ENCODE data around the gene ELK3. TPM values are rescaled to one million over a fixed set of nuclear protein-coding genes. Genes with fewer than 3 reads are reported as not detected.

Gene ELK3
- total and polyA plus RNA-seq, 2 of the 13 experiments (the other 11 are each of a cell fraction or from before 2014, with no cell fraction given): 2.9 to 3.2 TPM

DNA sequence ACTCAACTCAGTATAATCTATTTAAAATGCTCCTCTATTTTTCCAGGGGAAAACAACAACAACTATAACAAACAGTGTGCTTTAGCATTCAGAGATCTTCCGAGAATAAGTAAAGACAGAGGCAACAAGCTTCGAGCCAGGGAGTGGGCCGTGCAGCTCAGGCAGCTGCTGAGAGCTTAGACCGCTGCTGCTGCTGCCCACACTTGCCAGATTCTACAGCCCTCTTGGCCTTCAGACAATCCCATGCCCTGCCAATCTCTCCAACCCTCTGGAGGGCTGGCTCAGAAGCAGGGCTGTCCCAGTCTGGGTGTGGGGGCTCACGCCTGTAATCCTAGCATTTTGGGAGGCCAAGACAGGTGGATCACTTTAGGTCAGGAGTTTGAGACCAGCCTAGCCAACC is 23.4 kb upstream of the ELK3 start (continued):
- TF ChIP-seq, protein P1, sequence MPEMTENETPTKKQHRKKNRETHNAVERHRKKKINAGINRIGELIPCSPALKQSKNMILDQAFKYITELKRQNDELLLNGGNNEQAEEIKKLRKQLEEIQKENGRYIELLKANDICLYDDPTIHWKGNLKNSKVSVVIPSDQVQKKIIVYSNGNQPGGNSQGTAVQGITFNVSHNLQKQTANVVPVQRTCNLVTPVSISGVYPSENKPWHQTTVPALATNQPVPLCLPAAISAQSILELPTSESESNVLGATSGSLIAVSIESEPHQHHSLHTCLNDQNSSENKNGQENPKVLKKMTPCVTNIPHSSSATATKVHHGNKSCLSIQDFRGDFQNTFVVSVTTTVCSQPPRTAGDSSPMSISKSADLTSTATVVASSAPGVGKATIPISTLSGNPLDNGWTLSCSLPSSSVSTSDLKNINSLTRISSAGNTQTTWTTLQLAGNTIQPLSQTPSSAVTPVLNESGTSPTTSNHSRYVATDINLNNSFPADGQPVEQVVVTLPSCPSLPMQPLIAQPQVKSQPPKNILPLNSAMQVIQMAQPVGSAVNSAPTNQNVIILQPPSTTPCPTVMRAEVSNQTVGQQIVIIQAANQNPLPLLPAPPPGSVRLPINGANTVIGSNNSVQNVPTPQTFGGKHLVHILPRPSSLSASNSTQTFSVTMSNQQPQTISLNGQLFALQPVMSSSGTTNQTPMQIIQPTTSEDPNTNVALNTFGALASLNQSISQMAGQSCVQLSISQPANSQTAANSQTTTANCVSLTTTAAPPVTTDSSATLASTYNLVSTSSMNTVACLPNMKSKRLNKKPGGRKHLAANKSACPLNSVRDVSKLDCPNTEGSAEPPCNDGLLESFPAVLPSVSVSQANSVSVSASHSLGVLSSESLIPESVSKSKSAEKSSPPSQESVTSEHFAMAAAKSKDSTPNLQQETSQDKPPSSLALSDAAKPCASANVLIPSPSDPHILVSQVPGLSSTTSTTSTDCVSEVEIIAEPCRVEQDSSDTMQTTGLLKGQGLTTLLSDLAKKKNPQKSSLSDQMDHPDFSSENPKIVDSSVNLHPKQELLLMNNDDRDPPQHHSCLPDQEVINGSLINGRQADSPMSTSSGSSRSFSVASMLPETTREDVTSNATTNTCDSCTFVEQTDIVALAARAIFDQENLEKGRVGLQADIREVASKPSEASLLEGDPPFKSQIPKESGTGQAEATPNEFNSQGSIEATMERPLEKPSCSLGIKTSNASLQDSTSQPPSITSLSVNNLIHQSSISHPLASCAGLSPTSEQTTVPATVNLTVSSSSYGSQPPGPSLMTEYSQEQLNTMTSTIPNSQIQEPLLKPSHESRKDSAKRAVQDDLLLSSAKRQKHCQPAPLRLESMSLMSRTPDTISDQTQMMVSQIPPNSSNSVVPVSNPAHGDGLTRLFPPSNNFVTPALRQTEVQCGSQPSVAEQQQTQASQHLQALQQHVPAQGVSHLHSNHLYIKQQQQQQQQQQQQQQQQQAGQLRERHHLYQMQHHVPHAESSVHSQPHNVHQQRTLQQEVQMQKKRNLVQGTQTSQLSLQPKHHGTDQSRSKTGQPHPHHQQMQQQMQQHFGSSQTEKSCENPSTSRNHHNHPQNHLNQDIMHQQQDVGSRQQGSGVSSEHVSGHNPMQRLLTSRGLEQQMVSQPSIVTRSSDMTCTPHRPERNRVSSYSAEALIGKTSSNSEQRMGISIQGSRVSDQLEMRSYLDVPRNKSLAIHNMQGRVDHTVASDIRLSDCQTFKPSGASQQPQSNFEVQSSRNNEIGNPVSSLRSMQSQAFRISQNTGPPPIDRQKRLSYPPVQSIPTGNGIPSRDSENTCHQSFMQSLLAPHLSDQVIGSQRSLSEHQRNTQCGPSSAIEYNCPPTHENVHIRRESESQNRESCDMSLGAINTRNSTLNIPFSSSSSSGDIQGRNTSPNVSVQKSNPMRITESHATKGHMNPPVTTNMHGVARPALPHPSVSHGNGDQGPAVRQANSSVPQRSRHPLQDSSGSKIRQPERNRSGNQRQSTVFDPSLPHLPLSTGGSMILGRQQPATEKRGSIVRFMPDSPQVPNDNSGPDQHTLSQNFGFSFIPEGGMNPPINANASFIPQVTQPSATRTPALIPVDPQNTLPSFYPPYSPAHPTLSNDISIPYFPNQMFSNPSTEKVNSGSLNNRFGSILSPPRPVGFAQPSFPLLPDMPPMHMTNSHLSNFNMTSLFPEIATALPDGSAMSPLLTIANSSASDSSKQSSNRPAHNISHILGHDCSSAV (CRISPR knock-in tag; IDR thresholded peaks at IDR 0.05; ENCODE audit: borderline replicate concordance): no peak
- TF ChIP-seq, protein P2, sequence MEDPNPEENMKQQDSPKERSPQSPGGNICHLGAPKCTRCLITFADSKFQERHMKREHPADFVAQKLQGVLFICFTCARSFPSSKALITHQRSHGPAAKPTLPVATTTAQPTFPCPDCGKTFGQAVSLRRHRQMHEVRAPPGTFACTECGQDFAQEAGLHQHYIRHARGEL (CRISPR knock-in tag; IDR thresholded peaks at IDR 0.05): no peak
- TF ChIP-seq ZC3H13 (CRISPR knock-in tag; IDR thresholded peaks at IDR 0.05): no peak
- TF ChIP-seq, protein P3, sequence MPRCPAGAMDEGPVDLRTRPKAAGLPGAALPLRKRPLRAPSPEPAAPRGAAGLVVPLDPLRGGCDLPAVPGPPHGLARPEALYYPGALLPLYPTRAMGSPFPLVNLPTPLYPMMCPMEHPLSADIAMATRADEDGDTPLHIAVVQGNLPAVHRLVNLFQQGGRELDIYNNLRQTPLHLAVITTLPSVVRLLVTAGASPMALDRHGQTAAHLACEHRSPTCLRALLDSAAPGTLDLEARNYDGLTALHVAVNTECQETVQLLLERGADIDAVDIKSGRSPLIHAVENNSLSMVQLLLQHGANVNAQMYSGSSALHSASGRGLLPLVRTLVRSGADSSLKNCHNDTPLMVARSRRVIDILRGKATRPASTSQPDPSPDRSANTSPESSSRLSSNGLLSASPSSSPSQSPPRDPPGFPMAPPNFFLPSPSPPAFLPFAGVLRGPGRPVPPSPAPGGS (CRISPR knock-in tag; IDR thresholded peaks at IDR 0.05): no peak
- TF ChIP-seq, protein P4, sequence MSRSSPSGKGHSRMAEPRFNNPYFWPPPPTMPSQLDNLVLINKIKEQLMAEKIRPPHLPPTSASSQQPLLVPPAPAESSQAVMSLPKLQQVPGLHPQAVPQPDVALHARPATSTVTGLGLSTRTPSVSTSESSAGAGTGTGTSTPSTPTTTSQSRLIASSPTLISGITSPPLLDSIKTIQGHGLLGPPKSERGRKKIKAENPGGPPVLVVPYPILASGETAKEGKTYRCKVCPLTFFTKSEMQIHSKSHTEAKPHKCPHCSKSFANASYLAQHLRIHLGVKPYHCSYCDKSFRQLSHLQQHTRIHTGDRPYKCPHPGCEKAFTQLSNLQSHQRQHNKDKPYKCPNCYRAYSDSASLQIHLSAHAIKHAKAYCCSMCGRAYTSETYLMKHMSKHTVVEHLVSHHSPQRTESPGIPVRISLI (CRISPR knock-in tag; IDR thresholded peaks at IDR 0.05; ENCODE audit: borderline replicate concordance): no peak
- TF ChIP-seq TBL1XR1 (IDR thresholded peaks at IDR 0.05; ENCODE audit: borderline replicate concordance, low read length, partially characterized antibody): no peak

Measured in HepG2 (cell line).